ENCODE measurements around the gene USH2A.

USH2A gene

DNA sequence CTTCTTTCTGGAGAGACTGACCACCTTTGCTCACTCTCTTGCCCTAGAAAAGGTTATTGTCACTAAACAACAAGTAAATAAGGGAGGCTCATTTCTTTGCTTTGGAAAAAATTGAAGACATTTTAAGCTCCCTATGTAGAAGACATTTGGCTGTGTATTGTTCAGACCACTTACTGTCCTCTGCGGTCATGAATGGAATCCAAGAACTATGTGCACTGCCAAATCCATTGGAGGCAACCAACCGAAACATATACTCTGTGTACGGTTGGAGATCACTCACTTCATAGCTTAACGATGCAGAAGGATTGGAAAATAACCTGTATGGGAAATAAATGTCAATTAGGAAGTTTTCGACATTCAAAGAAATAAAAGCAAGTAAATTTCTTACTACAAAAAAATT lies 523.3 kb downstream of the USH2A start:
- no peak for DNase-seq

DNA sequence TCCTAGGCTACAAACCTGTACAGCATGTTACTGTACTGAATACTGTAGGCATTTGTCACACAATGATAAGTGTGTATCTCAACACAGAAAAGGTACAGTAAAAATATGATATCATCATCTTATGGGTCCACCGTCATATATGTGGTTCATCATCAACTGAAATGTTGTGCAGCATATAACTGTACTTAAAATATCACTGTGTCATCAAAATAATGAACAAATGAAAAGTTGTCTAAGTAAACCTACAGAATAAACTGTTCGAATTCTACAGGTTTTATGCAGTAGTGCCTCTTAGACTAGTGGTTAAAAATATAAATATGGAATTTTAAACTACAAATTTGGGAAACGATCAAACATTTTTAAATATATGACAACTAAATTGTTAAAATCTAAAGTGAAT lies 527.4 kb downstream of the USH2A start:
- no peak for DNase-seq

GRCh38 chr1:215895276-215895675 lies 528.0 kb downstream of the USH2A start:
- DNase-seq, result peak; percentile 49 to 53

GRCh38 chr1:215894617-215895016 lies 528.6 kb downstream of the USH2A start:
- no peak for DNase-seq

- DNase-seq, result no peak
These were observed 531.8 kb downstream of the USH2A start for GRCh38 chr1:215891266-215892057.

GRCh38 chr1:215890438-215890837 lies 532.8 kb downstream of the USH2A start:
- no peak for DNase-seq

DNA sequence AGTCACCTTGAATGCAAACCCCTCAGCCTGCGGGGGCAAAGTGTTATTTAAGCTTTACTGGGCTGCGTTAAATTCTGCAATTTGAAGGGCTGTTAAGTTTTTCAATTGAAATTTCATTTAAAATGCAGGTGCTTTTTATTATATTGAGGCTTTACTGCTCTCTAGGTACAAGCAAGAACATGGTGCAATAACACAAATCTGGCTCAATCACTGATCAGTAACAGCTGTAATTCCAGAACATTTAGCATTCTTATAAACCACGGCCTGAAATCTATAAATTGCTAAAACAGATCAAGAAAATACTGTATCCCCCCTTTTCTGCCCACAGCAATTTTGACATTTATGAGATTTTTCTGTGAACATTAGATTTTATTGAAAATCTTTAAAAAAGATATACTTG lies 533.4 kb downstream of the USH2A start:
- no peak for DNase-seq

- no peak for DNase-seq
These were observed 535.1 kb downstream of the USH2A start for GRCh38 chr1:215888159-215888558.

DNA sequence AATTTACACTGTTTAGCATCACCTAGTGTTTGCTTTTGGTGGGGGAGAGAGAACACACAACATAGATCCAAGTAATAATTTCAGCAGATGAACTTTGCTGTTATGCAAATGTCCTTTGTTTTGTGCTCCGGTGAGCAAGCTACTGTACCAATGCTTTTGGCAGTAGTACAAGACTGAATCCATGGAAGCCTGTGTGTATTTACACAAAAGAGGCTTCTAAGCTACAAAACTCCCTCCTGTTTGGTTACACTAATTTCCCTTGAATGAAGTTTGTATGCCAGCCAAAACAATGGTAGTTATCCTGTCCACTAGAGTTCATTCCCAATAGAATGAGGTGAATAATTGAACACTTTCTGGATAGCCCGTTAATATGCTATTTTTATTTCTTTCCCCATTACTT lies 535.6 kb downstream of the USH2A start:
- DNase-seq, result no peak

- DNase-seq, result no peak
These were observed 540.2 kb downstream of the USH2A start for GRCh38 chr1:215883004-215883403.

DNA sequence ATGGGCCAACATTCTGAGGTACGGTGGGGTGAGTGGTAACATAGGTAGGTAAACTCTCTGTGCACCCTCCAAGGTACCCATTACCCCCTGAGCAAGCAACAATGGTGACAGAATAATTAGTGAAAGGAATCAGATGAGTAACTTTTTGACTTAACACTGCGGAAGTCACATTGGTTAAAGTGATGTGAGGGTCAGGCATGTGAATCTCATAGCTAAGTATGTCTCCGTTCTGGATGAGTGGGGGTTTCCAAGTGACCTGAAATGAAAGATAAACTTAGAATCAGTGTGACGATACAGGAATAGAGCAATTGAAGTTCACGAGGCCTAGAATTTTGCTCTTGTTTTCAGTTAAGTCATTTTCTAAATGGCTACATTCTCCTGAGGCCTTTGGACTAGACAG lies 544.4 kb downstream of the USH2A start:
- DNase-seq, result no peak

- no peak for DNase-seq
These were observed 545.1 kb downstream of the USH2A start for GRCh38 chr1:215878128-215878527.

GRCh38 chr1:215877452-215877951 lies 545.7 kb downstream of the USH2A start:
- DNase-seq, result no peak

- DNase-seq, result no peak
These were observed 547.5 kb downstream of the USH2A start for GRCh38 chr1:215875712-215876111.

DNA sequence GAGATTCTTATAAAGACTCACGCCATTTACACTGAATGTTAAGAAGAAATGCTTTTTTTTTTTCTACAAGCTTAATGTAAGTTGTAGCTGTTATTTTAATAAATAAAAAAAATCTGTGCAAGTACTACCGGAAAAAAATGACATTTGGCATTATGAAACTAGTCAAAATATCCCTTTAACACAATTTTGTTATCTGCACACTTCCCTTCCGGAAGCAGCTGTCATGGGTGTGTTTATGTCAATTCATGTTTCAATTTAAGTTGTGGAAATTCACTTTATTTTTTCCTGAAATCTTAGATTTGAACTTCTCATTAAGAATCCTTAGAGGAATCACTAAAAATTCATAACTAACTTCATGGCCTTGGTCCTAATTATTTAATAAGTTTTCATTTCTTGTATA lies 548.0 kb downstream of the USH2A start:
- DNase-seq, result no peak

DNA sequence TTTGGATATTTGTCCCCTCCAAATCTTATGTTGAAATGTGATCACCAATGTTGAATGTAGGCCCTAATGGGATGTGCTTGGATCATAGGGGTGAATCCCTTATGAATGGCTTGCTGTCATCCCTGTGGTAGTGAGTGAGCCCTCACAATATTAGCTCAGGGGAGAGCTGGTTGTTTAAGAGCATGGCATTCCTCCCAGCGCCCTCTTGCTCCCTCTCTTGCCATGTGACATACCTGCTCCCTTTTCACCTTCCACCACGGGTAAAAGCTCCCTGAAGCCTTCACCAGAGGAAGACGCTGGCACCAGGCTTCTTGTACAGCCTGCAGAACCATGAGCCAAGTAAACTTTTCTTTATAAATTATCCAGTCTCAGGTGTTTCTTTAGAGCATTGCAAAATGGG lies 550.6 kb downstream of the USH2A start:
- no peak for DNase-seq

- no peak for DNase-seq
These were observed 554.7 kb downstream of the USH2A start for GRCh38 chr1:215868500-215868899.

GRCh38 chr1:215865060-215865459 lies 558.2 kb downstream of the USH2A start:
- DNase-seq, result no peak

- peak; percentile 35 to 42 for DNase-seq
These were observed 559.5 kb downstream of the USH2A start for GRCh38 chr1:215863796-215864195.

GRCh38 chr1:215860833-215861232 lies 562.4 kb downstream of the USH2A start:
- DNase-seq, result no peak

GRCh38 chr1:215857317-215857716 lies 565.9 kb downstream of the USH2A start:
- no peak for DNase-seq

DNA sequence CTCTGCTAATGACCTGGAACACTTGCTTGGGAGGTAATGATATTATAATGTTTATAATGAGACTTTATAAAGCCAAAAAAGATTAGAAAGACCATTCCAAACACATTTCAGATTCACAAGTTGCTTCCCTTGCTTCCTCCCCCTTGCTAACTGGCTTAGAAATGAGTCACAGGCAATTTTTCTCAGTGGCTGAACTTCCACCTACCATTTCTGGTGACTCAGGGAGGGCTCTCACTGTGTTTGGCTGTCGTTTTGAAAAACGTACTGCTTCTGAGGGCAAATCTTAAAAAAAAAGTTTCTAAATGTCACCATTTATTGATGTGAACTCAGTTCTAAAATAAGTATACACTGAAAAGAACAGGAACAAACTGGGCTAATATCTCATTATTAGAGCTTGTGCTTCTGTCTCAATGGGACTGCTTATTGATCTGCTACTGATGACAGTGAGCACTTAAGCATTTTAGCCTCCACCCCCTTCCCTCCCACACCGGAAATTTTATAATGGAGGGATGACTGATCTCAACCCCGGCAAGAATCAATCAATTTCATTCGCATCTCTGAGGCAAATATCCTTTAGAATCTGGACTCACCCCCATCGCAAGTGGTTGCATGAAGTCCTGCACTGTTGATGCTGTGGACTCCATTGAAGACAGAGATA lies 577.9 kb downstream of the USH2A start:
- DNase-seq, result no peak

- DNase-seq, result no peak
These were observed 578.5 kb downstream of the USH2A start for GRCh38 chr1:215844777-215845176.

DNA sequence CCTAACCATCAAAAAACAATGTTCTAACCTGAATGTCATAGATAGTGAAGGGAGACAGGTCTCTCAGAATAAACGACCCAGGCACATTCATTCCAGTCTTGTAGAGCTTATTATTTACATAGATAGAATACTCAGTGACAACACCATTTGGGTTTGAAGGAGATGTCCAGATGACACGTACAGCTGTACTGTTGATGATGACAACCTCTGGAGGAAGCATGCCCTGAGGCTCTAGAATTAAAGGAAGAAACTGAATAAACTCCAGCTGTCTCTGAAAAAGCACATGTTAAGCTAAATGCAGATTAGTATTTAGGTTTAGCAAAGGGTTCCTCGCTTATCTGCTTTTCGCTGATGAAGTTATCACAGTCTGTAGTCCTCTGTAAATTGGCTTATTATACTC lies 579.0 kb downstream of the USH2A start:
- DNase-seq, result no peak

DNA sequence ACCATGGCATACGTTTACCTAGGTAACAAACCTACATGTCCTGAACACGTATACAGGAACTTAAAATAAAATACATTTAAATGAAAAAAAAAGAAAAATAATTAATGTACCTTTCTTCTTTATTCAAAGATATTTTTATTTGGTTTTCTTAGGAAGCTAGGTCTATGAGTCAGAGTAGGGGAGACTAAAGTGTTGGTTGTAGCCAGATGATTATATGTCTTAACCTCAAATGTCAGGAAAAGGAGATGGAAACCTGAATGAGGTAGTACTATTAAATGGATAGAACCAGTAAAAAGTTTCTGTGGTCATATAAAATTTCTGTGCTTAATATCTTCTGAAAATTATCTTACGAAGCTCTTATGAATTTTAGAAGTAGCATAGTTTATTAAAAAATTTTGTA lies 580.3 kb downstream of the USH2A start:
- DNase-seq, result no peak
